ENCODE data around the gene TOB1. TPM values are rescaled to one million over a fixed set of nuclear protein-coding genes. Genes with fewer than 3 reads are reported as not detected.

TOB1 gene
- total and polyA plus RNA-seq, 9 of the 15 experiments (the other 6 are each of a cell fraction or from before 2014, with no cell fraction given): 4.8 to 63.7 (median 13.2) TPM

GRCh38 chr17:50866261-50866949 lies at the start of gene TOB1 (continued):
- TF ChIP-seq POLR3G (IDR thresholded peaks at IDR 0.05; ENCODE audit: extremely low read depth, insufficient read length, insufficient replicate concordance) (no peak), PKNOX1 (IDR thresholded peaks at IDR 0.05) (no peak), REST (IDR thresholded peaks at IDR 0.05; ENCODE audit: borderline replicate concordance) (no peak), REST (CRISPR knock-in tag; IDR thresholded peaks at IDR 0.05; ENCODE audit: low read depth) (no peak), HOMEZ (CRISPR knock-in tag; IDR thresholded peaks at IDR 0.05) (no peak), ELF2 (CRISPR knock-in tag; IDR thresholded peaks at IDR 0.05) (no peak), VEZF1 (CRISPR knock-in tag; IDR thresholded peaks at IDR 0.05) (peak; percentile 95), ZNF609 (CRISPR knock-in tag; IDR thresholded peaks at IDR 0.05; ENCODE audit: borderline replicate concordance) (no peak; the same call in 1 of the 2 replicates), PYGO2 (tag; IDR thresholded peaks at IDR 0.05) (no peak)

Measured in K562 (cell line).